ENCODE measurements around the gene COPS7A. TPM values are rescaled to one million over a fixed set of nuclear protein-coding genes. Genes with fewer than 3 reads are reported as not detected.

Gene COPS7A
- total RNA-seq, 1 experiment from 2014 or later, result 55.5 TPM

DNA sequence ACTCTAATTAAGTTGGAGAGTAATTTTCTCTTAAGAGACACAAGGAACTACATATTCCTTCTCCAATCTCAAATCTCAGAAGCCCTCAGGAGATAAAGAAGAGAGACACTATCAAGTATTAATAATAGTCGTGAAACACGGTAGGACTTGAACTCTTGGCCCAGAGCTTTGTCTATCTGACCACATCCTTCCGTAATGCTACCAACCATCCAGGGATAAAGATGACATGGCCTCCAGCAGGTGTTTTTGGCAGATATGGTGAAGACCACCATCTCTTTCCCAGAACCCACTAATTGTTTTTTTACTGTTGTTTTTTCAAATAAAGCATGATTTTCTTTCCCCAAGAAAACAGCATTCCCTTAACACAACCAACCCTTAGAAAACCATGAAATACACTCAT is 38.0 kb upstream of the COPS7A start:
- peaks cover 30% of the 10 kb centered on the region for H3K4me1 Mint-ChIP-seq (ENCODE audit: insufficient read depth, unreplicated experiment)
- DNase-seq (ENCODE audit: unreplicated experiment), result no peak
- H3K9me3 Mint-ChIP-seq (ENCODE audit: unreplicated experiment), result no peaks in the 10 kb centered on the region
- CTCF ChIA-PET, result interaction anchor here (0.6 to 1.4 kb wide), 8 partner anchors 8 to 311 kb away, joined by 3 to 5 read pairs (median 3); no protein-coding TSS in a partner anchor
- H3K4me3 Mint-ChIP-seq (ENCODE audit: unreplicated experiment), result no peak overlapping the region
- no peaks in the 10 kb centered on the region for H3K27me3 Mint-ChIP-seq (ENCODE audit: insufficient read depth, unreplicated experiment)
- POLR2A ChIA-PET, result interaction anchor here (0.6 kb wide), 1 partner anchor 60 kb away, joined by 3 read pairs; no protein-coding TSS in a partner anchor
- intact Hi-C loops (cut with micrococcal nuclease), result no loop called here
- no peak overlapping the region for H3K27ac Mint-ChIP-seq (ENCODE audit: low read depth, unreplicated experiment)
- TF ChIP-seq, protein P1, sequence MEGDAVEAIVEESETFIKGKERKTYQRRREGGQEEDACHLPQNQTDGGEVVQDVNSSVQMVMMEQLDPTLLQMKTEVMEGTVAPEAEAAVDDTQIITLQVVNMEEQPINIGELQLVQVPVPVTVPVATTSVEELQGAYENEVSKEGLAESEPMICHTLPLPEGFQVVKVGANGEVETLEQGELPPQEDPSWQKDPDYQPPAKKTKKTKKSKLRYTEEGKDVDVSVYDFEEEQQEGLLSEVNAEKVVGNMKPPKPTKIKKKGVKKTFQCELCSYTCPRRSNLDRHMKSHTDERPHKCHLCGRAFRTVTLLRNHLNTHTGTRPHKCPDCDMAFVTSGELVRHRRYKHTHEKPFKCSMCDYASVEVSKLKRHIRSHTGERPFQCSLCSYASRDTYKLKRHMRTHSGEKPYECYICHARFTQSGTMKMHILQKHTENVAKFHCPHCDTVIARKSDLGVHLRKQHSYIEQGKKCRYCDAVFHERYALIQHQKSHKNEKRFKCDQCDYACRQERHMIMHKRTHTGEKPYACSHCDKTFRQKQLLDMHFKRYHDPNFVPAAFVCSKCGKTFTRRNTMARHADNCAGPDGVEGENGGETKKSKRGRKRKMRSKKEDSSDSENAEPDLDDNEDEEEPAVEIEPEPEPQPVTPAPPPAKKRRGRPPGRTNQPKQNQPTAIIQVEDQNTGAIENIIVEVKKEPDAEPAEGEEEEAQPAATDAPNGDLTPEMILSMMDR (IDR thresholded peaks at IDR 0.05; ENCODE audit: unreplicated experiment), result no peak
- BruUV-seq (replicated peaks), result no TSS peak
- H3K36me3 Mint-ChIP-seq (ENCODE audit: insufficient read depth, unreplicated experiment), result peaks cover 48% of the 10 kb centered on the region

DNA sequence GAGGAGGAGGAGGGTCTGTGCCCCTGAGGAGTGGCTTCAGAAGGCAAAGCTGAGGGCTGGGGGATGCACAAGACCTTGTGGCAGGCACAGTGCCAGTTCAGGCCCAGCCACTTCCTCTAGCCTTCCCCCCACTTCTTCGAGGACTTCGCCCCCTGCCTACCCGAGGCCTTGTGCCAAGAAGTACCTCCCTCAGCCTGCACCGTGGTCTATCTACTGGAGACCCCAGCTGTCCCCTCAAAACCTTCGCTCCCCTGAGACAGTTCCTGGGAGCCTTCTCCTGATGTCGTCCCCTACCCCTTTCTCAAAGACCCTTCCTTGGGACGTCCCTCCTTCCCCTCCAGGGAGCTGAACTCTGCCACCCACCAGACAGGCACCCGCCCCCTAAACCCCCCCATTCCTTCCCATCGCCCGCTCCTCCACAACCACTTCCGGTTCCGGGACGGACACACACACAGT is 35.3 kb upstream of the COPS7A start:
- BruUV-seq (replicated peaks), result no TSS peak
- CTCF ChIA-PET, result interaction anchor here (0.6 to 2.0 kb wide), 17 partner anchors 10 to 456 kb away, joined by 3 to 14 read pairs (median 3); partner anchors contain the start of genes COPS7A, LPAR5 and MLF2
- Mint-ChIP-seq H3K27me3 (ENCODE audit: insufficient read depth, unreplicated experiment) (no peaks in the 10 kb centered on the region), H3K9me3 (ENCODE audit: unreplicated experiment) (no peaks in the 10 kb centered on the region), H3K27ac (ENCODE audit: low read depth, unreplicated experiment) (peak overlapping the region; percentile 99), H3K36me3 (ENCODE audit: insufficient read depth, unreplicated experiment) (peaks cover 27% of the 10 kb centered on the region), H3K4me3 (ENCODE audit: unreplicated experiment) (peak overlapping the region; percentile 98), H3K4me1 (ENCODE audit: insufficient read depth, unreplicated experiment) (peaks cover 22% of the 10 kb centered on the region)
- peak; percentile 15 for DNase-seq (ENCODE audit: unreplicated experiment)
- POLR2A ChIA-PET, result interaction anchor here (0.6 to 5.6 kb wide), 29 partner anchors 9 to 968 kb away, joined by 3 to 159 read pairs (median 5); partner anchors contain the start of genes CDCA3, COPS7A, ING4 and LPAR5
- intact Hi-C loops (cut with micrococcal nuclease), result loop anchor here (1.0 kb wide), 1 partner anchor 71 kb away; no protein-coding TSS in a partner anchor
- TF ChIP-seq, protein P1 (IDR thresholded peaks at IDR 0.05; ENCODE audit: unreplicated experiment), result no peak

DNA sequence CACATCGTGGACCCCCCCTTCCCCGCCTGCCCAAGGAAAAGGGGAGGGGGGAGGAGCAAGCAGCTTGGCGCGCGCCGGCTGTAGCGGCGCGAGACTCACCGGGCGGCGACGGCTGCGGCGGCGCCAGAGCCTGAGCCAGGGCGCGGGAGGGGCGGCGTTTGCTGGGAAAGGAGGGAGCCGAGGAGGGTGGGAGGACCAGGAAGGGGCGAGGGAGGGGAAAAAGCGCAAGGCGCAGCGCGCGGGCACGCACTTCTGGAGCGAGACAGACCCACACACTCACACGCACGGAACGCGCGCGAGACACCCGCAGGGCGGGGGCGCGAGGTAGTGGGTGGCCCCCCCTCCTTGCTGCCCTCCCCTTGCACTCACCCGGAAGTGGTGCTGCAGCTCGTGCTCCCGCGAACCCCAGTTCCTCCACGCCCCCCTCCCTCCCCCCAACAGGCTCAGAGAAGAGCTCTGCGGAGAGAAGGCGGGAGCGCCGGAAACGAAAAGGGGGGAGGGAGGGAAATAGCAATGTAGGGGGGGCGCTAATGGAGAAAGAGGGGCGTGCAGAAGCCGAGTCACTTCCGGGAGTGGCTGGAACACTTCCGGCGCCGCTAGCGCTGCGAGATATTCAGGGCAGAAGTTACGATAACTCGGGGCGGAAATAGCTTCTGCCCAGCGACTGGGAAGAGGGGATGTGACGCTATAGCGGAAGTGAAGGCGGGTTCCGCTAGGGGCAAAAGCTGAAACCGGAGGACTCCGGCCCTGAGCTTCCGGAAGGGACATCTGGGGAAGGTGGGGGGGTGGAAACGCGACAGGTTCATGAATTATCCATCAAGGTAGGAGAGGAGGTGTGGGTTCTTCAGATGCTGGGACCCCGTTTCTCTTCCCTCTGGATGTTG is 34.6 kb upstream of the COPS7A start, which contains the start of gene ZNF384:
Gene ZNF384 (minus strand): TSS at position 377 of the 884 bp plus-strand sequence. CDS start 9,855 bp downstream, outside the sequence.
- H3K4me3 Mint-ChIP-seq (ENCODE audit: unreplicated experiment), result peak within 1 kb of the TSS; percentile 98
- ChIA-PET CTCF (interaction anchor here (0.6 to 2.0 kb wide), 18 partner anchors 10 to 455 kb away, joined by 3 to 14 read pairs (median 3); partner anchors contain the start of genes COPS7A, LPAR5 and MLF2), POLR2A (interaction anchor here (0.6 to 5.6 kb wide), 42 partner anchors 9 to 969 kb away, joined by 3 to 159 read pairs (median 4); partner anchors contain the start of genes CDCA3, COPS7A, ING4 and LPAR5)
- peaks cover 25% of the 10 kb centered on the region for H3K36me3 Mint-ChIP-seq (ENCODE audit: insufficient read depth, unreplicated experiment)
- no peaks in the 10 kb centered on the region for H3K9me3 Mint-ChIP-seq (ENCODE audit: unreplicated experiment)
- peaks cover 3% of the 10 kb centered on the region for H3K27me3 Mint-ChIP-seq (ENCODE audit: insufficient read depth, unreplicated experiment)
- H3K27ac Mint-ChIP-seq (ENCODE audit: low read depth, unreplicated experiment), result peak within 1 kb of the TSS; percentile 99
- no TSS peak for BruUV-seq (replicated peaks)
- DNase-seq (ENCODE audit: unreplicated experiment), result peak; percentile 99
- intact Hi-C loops (cut with micrococcal nuclease), result loop anchor here (1.0 kb wide), 4 partner anchors 26 to 72 kb away; partner anchors contain the start of genes ING4 and MLF2
- peaks cover 22% of the 10 kb centered on the region for H3K4me1 Mint-ChIP-seq (ENCODE audit: insufficient read depth, unreplicated experiment)
- TF ChIP-seq, protein P1 (IDR thresholded peaks at IDR 0.05; ENCODE audit: unreplicated experiment), result no peak
